Glutamatergic neuron (in vitro differentiated cells): Measurements from ENCODE around the gene REC114. TPM values are rescaled to one million over a fixed set of nuclear protein-coding genes. Genes with fewer than 3 reads are reported as not detected.
A peak's percentile ranks its signal among the peaks of the same experiment; 100 is the strongest.

Source experiments
- DNase-seq: peaks from one replicate; pipeline ENCODE4 v3.0.0; 2022
- H3K27ac Mint-ChIP-seq: one replicate; pipeline ENCODE4 v1.8.0; 2020; ENCODE audit warnings: mild to moderate bottlenecking, mixed read lengths, inconsistent platforms; ENCODE audit not compliant: unreplicated experiment
- H3K27me3 Mint-ChIP-seq: one replicate; pipeline ENCODE4 v1.8.0; 2020; ENCODE audit warnings: mild to moderate bottlenecking, moderate library complexity, mixed read lengths, inconsistent platforms; ENCODE audit not compliant: unreplicated experiment
- H3K36me3 Mint-ChIP-seq: one replicate; pipeline ENCODE4 v1.8.0; 2020; ENCODE audit warnings: mild to moderate bottlenecking, mixed read lengths, inconsistent platforms; ENCODE audit not compliant: unreplicated experiment
- H3K4me1 Mint-ChIP-seq: one replicate; pipeline ENCODE4 v1.8.0; 2020; ENCODE audit warnings: mild to moderate bottlenecking, low read depth, mixed read lengths, inconsistent platforms; ENCODE audit not compliant: unreplicated experiment
- H3K4me3 Mint-ChIP-seq: one replicate; pipeline ENCODE4 v1.8.0; 2020; ENCODE audit warnings: mild to moderate bottlenecking, mixed read lengths, inconsistent platforms; ENCODE audit not compliant: unreplicated experiment
- H3K9me3 Mint-ChIP-seq: one replicate; pipeline ENCODE4 v1.8.0; 2020; ENCODE audit warnings: mild to moderate bottlenecking, moderate library complexity, mixed read lengths, inconsistent platforms; ENCODE audit not compliant: unreplicated experiment
- total RNA-seq: library from RNA; stranded (reverse); fragmentation: NEBNext Ultra II Directional; extraction: Animal tissue kit (Norgen Biotek cat#: 25700); gene quantifications from one replicate; pipeline ENCODE4 v1.2.1, GENCODE V29; 2021; ENCODE audit not compliant: unreplicated experiment
- TF ChIP-seq, protein P1 (sequence below): fragments of 200-600 bp; sonication (generic); IDR thresholded peaks from one replicate; pipeline ENCODE4 v1.5.0; 2021; ENCODE audit not compliant: partially characterized antibody, unreplicated experiment

REC114 gene
- total RNA-seq, 1 donor from 2014 or later: not detected

DNA sequence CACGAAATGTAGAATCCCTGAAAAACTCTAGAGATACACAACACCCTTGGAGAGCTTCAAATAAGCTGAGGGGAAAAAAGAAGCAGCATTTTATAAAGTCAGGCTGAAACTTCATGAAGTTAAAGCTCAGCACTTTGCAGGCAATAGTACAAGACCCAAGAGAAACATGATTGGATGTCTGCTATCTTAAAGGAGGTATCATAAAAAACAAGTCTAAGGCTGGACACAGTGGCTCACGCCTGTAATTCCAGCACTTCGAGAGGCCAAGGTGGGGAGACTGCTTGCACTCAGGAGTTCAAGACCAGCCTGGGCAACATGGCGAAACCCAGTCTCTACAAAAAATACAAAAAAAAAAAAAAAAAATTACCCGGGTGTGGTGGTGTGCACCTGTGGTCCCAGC is 147.3 kb downstream of the REC114 start:
- H3K4me1 Mint-ChIP-seq: peaks cover 12% of the 10 kb centered on the region
- TF ChIP-seq, protein P1, sequence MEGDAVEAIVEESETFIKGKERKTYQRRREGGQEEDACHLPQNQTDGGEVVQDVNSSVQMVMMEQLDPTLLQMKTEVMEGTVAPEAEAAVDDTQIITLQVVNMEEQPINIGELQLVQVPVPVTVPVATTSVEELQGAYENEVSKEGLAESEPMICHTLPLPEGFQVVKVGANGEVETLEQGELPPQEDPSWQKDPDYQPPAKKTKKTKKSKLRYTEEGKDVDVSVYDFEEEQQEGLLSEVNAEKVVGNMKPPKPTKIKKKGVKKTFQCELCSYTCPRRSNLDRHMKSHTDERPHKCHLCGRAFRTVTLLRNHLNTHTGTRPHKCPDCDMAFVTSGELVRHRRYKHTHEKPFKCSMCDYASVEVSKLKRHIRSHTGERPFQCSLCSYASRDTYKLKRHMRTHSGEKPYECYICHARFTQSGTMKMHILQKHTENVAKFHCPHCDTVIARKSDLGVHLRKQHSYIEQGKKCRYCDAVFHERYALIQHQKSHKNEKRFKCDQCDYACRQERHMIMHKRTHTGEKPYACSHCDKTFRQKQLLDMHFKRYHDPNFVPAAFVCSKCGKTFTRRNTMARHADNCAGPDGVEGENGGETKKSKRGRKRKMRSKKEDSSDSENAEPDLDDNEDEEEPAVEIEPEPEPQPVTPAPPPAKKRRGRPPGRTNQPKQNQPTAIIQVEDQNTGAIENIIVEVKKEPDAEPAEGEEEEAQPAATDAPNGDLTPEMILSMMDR: no peak
- no peak overlapping the region for H3K27ac Mint-ChIP-seq
- no peak for DNase-seq
- H3K9me3 Mint-ChIP-seq: no peaks in the 10 kb centered on the region
- H3K27me3 Mint-ChIP-seq: peaks cover 1% of the 10 kb centered on the region
- H3K4me3 Mint-ChIP-seq: no peak overlapping the region
- peaks cover 10% of the 10 kb centered on the region for H3K36me3 Mint-ChIP-seq

DNA sequence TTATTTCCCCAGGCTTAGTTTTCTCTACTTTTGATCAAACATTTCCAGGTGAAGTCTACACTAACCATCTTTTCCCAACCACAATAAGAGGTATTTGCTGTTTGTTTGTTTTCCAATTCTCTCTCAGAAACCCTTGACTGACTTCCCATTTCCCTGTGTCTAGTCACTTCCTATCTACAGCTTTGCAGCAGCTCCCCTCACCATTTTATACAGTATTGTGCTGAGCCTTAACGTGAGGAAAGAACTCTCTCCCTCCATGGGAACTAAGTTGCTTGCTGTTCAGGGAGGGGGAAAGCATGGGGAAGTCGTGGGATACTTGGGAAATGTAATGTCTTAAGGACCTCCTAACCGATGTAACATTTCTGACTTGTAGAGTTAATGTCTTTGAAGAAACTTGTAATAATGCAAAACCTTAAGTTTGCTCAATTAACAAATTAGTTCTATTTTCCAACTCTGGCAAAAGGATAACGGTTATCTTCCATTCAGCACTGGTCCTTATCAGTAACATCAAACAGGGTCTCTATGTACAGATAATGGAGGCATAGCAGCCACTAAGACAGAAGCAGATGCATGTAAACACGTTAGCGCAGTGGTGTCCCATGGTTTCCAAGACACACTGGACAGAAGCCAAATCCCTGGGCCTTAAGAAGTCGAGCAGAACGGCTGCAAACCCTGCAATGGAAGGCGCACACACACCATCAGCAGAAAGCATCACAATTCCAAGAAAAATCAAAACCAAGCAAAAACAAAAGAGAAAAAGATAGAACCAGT is 150.5 kb downstream of the REC114 start:
- H3K9me3 Mint-ChIP-seq: no peaks in the 10 kb centered on the region
- H3K27me3 Mint-ChIP-seq: no peaks in the 10 kb centered on the region
- H3K36me3 Mint-ChIP-seq: peaks cover 3% of the 10 kb centered on the region
- no peak overlapping the region for H3K4me3 Mint-ChIP-seq
- TF ChIP-seq, protein P1: no peak
- H3K4me1 Mint-ChIP-seq: peaks cover 38% of the 10 kb centered on the region
- no peak for DNase-seq
- H3K27ac Mint-ChIP-seq: no peak overlapping the region

DNA sequence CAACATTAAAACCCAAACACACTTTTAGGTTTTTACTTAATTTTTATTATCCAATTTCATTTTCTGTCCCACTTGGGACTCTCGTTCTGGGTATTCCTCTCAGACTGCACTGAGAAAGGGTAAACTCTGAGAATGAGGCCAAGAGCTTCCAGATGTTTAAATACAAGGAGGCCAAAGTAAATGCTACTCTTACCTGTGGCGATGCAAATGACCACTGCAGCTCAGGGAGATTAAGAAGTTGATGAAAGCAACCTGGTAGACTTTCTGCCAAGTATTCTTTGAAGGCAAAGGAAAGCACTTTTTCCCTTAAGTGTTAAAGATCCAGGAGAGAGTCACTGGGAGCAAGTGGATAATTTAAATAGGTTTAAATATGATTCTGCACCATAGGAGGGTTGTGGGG is 151.1 kb downstream of the REC114 start:
- H3K27ac Mint-ChIP-seq: no peak overlapping the region
- no peak for DNase-seq
- H3K9me3 Mint-ChIP-seq: no peaks in the 10 kb centered on the region
- no peaks in the 10 kb centered on the region for H3K27me3 Mint-ChIP-seq
- TF ChIP-seq, protein P1: no peak
- no peak overlapping the region for H3K4me3 Mint-ChIP-seq
- peaks cover 43% of the 10 kb centered on the region for H3K4me1 Mint-ChIP-seq
- no peaks in the 10 kb centered on the region for H3K36me3 Mint-ChIP-seq

DNA sequence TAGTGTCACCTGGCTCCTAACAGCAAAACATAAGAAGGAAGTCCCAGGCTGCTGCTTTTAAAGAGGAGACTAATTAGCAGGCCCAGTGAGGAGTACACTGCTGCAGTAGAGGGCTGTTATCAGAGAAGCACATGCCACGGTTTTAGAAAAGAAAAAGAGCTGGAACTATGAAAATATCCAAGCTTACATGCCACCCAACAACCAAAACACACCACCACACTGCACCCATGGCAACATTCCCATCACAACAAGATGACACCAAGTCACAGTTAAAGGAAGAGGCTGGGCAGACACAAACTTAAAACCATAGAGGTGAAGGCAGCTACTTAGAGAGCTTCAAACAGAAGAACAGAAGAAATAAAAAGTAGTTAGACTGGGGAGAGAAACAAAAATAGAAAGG is 153.2 kb downstream of the REC114 start:
- no peak for DNase-seq
- H3K9me3 Mint-ChIP-seq: no peaks in the 10 kb centered on the region
- peak overlapping the region; percentile 10 for H3K27ac Mint-ChIP-seq
- TF ChIP-seq, protein P1: no peak
- peaks cover 46% of the 10 kb centered on the region for H3K4me1 Mint-ChIP-seq
- no peak overlapping the region for H3K4me3 Mint-ChIP-seq
- H3K36me3 Mint-ChIP-seq: no peaks in the 10 kb centered on the region
- H3K27me3 Mint-ChIP-seq: no peaks in the 10 kb centered on the region

DNA sequence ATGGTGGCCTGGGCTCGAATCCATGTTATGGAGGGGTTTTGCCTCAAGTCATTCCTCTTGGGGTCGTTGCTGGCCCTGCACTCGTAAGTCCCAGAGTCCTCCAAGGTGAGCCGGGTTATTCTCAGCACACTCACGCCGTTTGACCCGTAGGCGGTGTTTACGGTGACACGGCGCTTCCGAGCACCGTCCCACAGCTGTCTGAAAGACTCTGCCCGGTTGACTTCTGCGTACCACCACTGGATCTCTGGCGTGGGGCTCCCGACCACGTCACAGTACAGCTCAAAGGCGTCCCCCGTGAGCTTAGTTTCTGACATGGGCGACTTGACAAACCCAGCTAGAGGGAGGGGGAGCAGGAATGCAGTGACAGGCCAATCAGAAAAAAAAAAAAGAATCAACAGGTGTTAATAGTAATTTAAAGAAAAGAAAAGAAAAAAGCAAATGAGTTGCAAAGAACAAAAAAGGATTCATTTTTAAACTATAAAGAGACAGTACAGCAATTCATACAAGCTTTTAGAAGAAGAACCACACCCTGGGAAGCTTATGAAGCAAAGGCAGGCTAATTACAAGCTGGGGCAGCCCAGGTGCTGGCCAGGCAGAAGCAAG is 154.2 kb downstream of the REC114 start:
- Mint-ChIP-seq H3K36me3 (no peaks in the 10 kb centered on the region), H3K4me3 (no peak overlapping the region), H3K27me3 (no peaks in the 10 kb centered on the region), H3K4me1 (peaks cover 46% of the 10 kb centered on the region), H3K27ac (no peak overlapping the region), H3K9me3 (no peaks in the 10 kb centered on the region)
- no peak for DNase-seq
- TF ChIP-seq, protein P1: no peak
